Measurements from ENCODE around the gene CEP41.
"Not testable (repeated sequence)": the region's sequence is repeated elsewhere in the genome, so short reads cannot be mapped to it uniquely, and the experiment has no call there.

The CEP41 gene

GRCh38 chr7:130476297-130477150 lies 35.7 kb upstream of the CEP41 start:
- no peak overlapping the region for H3K4me3 ChIP-seq (ENCODE audit: low read length)
- TF ChIP-seq ZNF274 (IDR thresholded peaks at IDR 0.05; ENCODE audit: low read depth, low read length), result no peak

- TF ChIP-seq ZNF274 (IDR thresholded peaks at IDR 0.05; ENCODE audit: low read depth, low read length), result no peak
- H3K4me3 ChIP-seq (ENCODE audit: low read length), result no peak overlapping the region
Measured at GRCh38 chr7:130475776-130476175, 35.0 kb upstream of the CEP41 start.

GRCh38 chr7:130473876-130474275 lies 33.1 kb upstream of the CEP41 start:
- H3K4me3 ChIP-seq (ENCODE audit: low read length), result no peak overlapping the region
- no peak for TF ChIP-seq ZNF274 (IDR thresholded peaks at IDR 0.05; ENCODE audit: low read depth, low read length)

GRCh38 chr7:130473289-130473688 lies 32.5 kb upstream of the CEP41 start:
- no peak overlapping the region for H3K4me3 ChIP-seq (ENCODE audit: low read length)
- no peak for TF ChIP-seq ZNF274 (IDR thresholded peaks at IDR 0.05; ENCODE audit: low read depth, low read length)

GRCh38 chr7:130471974-130472373 lies 31.2 kb upstream of the CEP41 start:
- no peak for TF ChIP-seq ZNF274 (IDR thresholded peaks at IDR 0.05; ENCODE audit: low read depth, low read length)
- H3K4me3 ChIP-seq (ENCODE audit: low read length), result no peak overlapping the region

- no peak for TF ChIP-seq ZNF274 (IDR thresholded peaks at IDR 0.05; ENCODE audit: low read depth, low read length)
- H3K4me3 ChIP-seq (ENCODE audit: low read length), result no peak overlapping the region
Measured at GRCh38 chr7:130468612-130469011, 27.8 kb upstream of the CEP41 start.

DNA sequence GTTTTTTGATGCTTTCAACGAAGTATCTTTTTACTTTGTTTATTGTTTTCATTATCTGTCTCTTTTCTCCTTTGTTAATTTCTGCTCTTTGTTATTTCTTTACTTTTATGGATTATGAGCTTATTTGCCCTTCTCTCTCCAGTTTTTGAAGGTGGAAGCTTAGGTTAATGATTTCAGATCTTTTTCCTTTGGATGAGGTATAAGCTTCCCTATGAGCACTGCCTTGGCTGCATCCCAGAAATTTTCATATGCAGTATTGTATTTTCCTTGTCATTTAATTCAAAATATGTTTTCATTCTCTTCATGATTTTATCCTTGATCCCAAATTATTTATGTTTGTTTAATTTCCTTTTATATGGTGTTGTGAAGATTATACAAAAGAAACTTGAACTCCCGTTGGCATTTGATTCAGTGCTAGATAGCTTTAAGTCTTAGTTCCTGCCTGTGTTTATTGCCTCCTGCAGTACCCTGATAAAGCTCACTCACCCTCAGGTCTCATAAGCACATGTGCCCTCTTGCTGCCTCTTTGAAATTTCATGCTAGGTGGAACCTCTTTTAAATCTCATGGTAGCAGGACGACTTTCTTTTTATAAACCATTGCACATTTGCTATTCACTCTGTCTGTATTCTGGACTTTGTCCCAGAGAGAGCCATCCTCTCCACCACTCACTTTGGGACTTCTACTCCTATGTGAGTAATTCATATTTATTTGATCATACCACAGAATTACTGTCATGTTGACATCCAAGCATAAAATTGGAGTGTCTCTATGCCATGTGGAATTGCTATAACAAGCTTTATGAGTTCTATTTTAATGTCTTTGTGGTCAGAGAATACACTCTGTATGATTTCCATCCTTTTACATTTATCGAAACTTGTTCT lies 23.0 kb upstream of the CEP41 start:
- H3K4me3 ChIP-seq (ENCODE audit: low read length), result no peak overlapping the region
- no peak for TF ChIP-seq ZNF274 (IDR thresholded peaks at IDR 0.05; ENCODE audit: low read depth, low read length)

- TF ChIP-seq ZNF274 (IDR thresholded peaks at IDR 0.05; ENCODE audit: low read depth, low read length), result no peak
- H3K4me3 ChIP-seq (ENCODE audit: low read length), result no peak overlapping the region
Measured at GRCh38 chr7:130461272-130461671, 20.5 kb upstream of the CEP41 start.

GRCh38 chr7:130458257-130458656 lies 17.4 kb upstream of the CEP41 start:
- H3K4me3 ChIP-seq (ENCODE audit: low read length), result no peak overlapping the region
- TF ChIP-seq ZNF274 (IDR thresholded peaks at IDR 0.05; ENCODE audit: low read depth, low read length), result no peak

DNA sequence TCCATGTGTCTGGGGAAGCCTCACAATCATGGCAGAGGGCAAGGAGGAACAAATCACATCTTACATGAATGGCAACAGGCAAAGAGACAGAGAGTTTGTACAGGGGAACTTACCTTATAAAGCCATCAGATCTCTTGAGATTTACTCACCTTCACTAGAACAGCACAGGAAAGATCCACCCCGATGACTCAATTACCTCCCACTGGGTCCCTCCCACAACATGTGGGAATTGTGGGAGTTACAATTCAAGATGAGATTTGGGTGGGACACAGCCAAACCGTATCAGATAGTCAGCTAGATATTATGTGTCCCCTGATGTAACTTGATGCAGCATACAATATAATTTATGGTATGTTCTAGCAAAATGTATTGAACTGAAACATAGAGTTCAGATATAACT lies 14.1 kb upstream of the CEP41 start:
- no peak for TF ChIP-seq ZNF274 (IDR thresholded peaks at IDR 0.05; ENCODE audit: low read depth, low read length)
- H3K4me3 ChIP-seq (ENCODE audit: low read length), result no peak overlapping the region

DNA sequence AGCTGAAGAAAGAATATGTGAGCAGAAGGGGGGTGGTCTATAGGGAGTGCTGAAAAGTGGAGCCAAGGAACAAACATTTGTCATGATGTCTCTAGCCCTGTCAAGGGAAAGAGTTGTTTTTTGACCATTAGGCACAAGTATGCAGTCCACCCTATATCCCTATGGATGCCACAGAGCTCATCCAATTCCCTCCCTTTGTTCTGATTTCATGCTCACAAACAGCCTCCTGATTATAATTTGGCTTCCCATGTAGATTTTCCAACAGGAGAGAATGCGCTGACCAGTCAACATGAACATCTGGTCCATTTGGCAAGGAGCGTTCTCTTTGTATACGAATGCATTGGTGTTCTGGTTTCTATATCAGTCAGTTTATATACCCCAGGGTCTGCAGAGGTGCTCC lies 12.1 kb upstream of the CEP41 start:
- TF ChIP-seq ZNF274 (IDR thresholded peaks at IDR 0.05; ENCODE audit: low read depth, low read length), result no peak
- H3K4me3 ChIP-seq (ENCODE audit: low read length), result no peak overlapping the region

- H3K4me3 ChIP-seq (ENCODE audit: low read length), result not testable (repeated sequence)
Measured at GRCh38 chr7:130451344-130451743, 10.5 kb upstream of the CEP41 start.

DNA sequence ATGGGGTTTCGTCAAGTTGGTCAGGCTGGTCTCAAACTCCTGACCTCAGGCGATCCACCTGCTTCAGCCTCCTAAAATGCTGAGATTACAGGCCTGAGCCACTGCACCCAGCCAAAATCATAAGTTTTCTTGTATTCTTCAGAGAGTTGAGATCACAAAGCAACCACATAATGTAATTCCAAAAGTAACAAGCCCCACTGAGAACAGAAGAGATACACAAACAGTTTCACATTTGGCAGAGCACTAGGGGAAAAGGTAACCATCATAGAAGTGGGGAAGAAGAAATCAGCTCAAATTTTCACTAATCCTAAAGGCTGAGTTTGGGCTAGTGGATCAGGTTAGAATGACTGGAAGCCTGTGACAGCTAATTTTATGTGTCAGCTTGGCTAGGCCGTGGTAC lies 5.4 kb upstream of the CEP41 start:
- TF ChIP-seq ZNF274 (IDR thresholded peaks at IDR 0.05; ENCODE audit: low read depth, low read length), result no peak
- H3K4me3 ChIP-seq (ENCODE audit: low read length), result no peak overlapping the region

DNA sequence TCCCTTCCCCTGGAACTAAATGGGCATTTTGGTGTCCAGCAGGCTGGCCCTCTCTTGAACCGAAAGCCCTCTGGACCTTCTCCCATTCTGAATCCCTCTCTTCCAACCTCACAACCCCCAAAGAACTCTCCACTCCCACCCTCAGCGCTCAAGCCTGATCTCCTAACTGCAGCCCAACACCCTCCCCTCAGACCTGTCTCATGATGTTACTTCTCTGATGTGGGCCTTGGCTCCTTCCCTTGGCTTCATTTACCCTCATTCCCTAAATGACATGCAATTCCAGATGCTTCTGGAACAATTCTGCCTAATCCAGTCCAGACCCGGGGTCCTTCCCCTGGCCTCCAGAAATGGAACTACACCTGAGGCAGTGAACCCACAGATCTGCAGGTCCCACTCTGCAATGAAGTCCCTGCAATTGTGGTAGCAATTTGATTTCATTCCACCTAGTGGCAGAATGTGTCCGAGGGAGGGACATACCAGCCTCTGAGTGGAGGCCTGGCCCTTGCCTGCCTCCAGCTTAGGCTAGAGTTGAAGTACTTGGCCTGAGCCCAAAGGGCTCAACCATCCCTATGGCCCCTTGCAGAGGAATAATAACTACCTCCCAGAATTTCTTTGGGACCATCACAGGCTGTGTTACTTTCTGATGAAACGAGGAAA lies 4.1 kb upstream of the CEP41 start:
- H3K4me3 ChIP-seq (ENCODE audit: low read length), result no peak overlapping the region
- TF ChIP-seq ZNF274 (IDR thresholded peaks at IDR 0.05; ENCODE audit: low read depth, low read length), result no peak

Data from GM08714 (cell line).